ENCODE data around the gene SLIT1.

Gene SLIT1

DNA sequence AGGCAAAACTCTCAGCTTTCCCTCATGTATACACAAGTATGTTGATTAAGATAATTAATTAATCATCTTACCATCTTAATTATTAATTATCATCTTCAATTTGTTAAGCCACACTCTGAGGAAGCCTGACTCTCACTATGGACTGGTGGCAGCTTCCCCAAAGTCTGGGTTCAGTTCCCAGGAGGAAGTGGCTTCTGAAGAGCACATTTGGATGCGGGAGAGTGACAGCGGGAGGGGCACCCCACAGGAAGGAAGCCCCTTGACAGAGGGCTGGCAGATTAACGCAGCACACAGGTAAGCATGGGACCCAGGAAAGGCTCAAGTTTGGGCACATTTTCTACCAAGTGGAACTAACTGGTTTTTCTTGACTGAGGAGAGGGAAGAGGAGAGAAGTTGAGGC lies 13.4 kb upstream of the SLIT1 start:
- no peak for DNase-seq (ENCODE audit: low spot score)
- TF ChIP-seq, protein P1, sequence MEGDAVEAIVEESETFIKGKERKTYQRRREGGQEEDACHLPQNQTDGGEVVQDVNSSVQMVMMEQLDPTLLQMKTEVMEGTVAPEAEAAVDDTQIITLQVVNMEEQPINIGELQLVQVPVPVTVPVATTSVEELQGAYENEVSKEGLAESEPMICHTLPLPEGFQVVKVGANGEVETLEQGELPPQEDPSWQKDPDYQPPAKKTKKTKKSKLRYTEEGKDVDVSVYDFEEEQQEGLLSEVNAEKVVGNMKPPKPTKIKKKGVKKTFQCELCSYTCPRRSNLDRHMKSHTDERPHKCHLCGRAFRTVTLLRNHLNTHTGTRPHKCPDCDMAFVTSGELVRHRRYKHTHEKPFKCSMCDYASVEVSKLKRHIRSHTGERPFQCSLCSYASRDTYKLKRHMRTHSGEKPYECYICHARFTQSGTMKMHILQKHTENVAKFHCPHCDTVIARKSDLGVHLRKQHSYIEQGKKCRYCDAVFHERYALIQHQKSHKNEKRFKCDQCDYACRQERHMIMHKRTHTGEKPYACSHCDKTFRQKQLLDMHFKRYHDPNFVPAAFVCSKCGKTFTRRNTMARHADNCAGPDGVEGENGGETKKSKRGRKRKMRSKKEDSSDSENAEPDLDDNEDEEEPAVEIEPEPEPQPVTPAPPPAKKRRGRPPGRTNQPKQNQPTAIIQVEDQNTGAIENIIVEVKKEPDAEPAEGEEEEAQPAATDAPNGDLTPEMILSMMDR (IDR thresholded peaks at IDR 0.05; ENCODE audit: extremely low read depth, missing control alignments) = no peak

GRCh38 chr10:97197030-97197500 lies 11.3 kb upstream of the SLIT1 start:
- no peak for DNase-seq (ENCODE audit: low spot score)
- TF ChIP-seq, protein P1 (IDR thresholded peaks at IDR 0.05; ENCODE audit: extremely low read depth, missing control alignments) = no peak

GRCh38 chr10:97196223-97197029 lies 10.7 kb upstream of the SLIT1 start:
- DNase-seq (ENCODE audit: low spot score) = peak; percentile 89
- TF ChIP-seq, protein P1 (IDR thresholded peaks at IDR 0.05; ENCODE audit: extremely low read depth, missing control alignments) = peak; percentile 66

DNA sequence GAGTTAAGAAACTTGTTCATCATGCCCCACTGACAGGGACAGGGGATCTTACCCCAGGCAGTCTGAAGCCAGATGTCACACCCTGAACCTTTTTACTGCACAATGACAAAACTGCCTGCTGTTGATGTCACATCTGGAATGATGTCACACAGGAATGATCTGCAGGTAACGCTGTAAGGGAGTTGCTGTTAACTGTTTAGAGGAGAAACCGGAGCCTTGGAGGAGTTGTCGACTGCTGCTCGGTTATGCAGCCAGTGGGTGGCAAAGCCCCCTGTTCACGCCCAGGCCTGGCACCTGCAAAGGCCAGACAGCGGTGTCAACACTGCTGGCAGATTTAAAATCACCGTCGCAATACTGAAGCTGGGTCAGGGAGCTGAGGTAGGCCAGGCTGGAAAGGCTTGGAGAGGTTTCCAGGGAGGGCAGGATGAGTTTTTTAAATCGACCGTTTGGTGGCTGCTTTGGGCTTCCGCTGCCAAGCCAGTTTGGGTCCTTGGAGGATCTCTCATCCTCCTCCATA lies 10.0 kb upstream of the SLIT1 start:
- DNase-seq (ENCODE audit: low spot score) = no peak

DNA sequence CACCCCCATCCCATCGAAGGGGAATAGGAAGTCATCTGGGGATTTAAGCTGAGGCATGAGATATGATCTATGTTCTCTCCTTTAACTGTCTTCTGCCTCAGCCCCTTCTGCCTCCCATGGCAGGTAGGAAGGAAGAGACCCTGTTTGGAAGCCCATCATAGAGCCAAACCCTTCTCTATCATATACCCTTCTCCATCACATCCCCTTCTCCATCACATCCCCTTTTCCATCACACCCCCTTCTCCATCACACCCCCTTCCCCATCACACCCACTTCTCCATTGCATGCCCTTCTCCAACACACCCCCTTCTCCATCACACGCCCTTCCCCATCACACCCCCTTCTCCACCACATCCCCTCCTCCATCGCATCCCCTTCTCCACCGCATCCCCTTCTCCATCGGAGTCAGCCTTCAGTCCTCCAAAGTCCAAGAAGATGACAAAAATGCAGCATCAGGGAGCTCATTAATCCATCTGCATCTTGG lies 7.2 kb upstream of the SLIT1 start:
- TF ChIP-seq, protein P1 (IDR thresholded peaks at IDR 0.05; ENCODE audit: extremely low read depth, missing control alignments) = no peak
- no peak for DNase-seq (ENCODE audit: low spot score)

More for the DNA sequence above, 10.0 kb upstream of the SLIT1 start:
- TF ChIP-seq, protein P1 (IDR thresholded peaks at IDR 0.05; ENCODE audit: extremely low read depth, missing control alignments) = no peak

- DNase-seq (ENCODE audit: low spot score) = no peak
- TF ChIP-seq, protein P1 (IDR thresholded peaks at IDR 0.05; ENCODE audit: extremely low read depth, missing control alignments) = no peak
These were observed 4.7 kb upstream of the SLIT1 start for GRCh38 chr10:97190450-97190849.

GRCh38 chr10:97188261-97188711 lies 2.5 kb upstream of the SLIT1 start:
- DNase-seq (ENCODE audit: low spot score) = no peak
- TF ChIP-seq, protein P1 (IDR thresholded peaks at IDR 0.05; ENCODE audit: extremely low read depth, missing control alignments) = no peak
